Effector memory CD4-positive, alpha-beta T cell (primary cell): Measurements from ENCODE around the gene TIPRL.
A peak's percentile ranks its signal among the peaks of the same experiment; 100 is the strongest.
"Not testable (repeated sequence)": the region's sequence is repeated elsewhere in the genome, so short reads cannot be mapped to it uniquely, and the experiment has no call there.

Experiments used
- DNase-seq, 3 donors: peaks; one replicate each; pipeline ENCODE4 v3.0.0-alpha.2; 2020
- H3K27ac ChIP-seq: 2 replicates; pipeline ENCODE4 v1.7.0; 2013; ENCODE audit warnings: mild to moderate bottlenecking, low read length, moderate library complexity; ENCODE audit not compliant: insufficient read depth, poor library complexity, severe bottlenecking
- H3K27me3 ChIP-seq: replicated peaks from 2 replicates; pipeline ENCODE4 v1.7.0; 2013; ENCODE audit warnings: mild to moderate bottlenecking, low read length; ENCODE audit not compliant: insufficient read depth, control insufficient read depth, poor library complexity, severe bottlenecking
- H3K36me3 ChIP-seq: 2 replicates; pipeline ENCODE4 v1.7.0; 2013; ENCODE audit warnings: mild to moderate bottlenecking, low read length, moderate library complexity; ENCODE audit not compliant: control insufficient read depth, insufficient read depth
- H3K4me1 ChIP-seq: 2 replicates; pipeline ENCODE4 v1.7.0; 2013; ENCODE audit warnings: low read length, mild to moderate bottlenecking; ENCODE audit not compliant: control insufficient read depth, insufficient read depth, poor library complexity, severe bottlenecking
- H3K4me3 ChIP-seq: 2 replicates; pipeline ENCODE4 v1.7.0; 2013; ENCODE audit warnings: low read length, low read depth, mild to moderate bottlenecking; ENCODE audit not compliant: insufficient read depth, poor library complexity, severe bottlenecking
- H3K9me3 ChIP-seq: 2 replicates; pipeline ENCODE4 v1.7.0; 2013; ENCODE audit warnings: mild to moderate bottlenecking, low read length, moderate library complexity; ENCODE audit not compliant: control insufficient read depth

The TIPRL gene

DNA sequence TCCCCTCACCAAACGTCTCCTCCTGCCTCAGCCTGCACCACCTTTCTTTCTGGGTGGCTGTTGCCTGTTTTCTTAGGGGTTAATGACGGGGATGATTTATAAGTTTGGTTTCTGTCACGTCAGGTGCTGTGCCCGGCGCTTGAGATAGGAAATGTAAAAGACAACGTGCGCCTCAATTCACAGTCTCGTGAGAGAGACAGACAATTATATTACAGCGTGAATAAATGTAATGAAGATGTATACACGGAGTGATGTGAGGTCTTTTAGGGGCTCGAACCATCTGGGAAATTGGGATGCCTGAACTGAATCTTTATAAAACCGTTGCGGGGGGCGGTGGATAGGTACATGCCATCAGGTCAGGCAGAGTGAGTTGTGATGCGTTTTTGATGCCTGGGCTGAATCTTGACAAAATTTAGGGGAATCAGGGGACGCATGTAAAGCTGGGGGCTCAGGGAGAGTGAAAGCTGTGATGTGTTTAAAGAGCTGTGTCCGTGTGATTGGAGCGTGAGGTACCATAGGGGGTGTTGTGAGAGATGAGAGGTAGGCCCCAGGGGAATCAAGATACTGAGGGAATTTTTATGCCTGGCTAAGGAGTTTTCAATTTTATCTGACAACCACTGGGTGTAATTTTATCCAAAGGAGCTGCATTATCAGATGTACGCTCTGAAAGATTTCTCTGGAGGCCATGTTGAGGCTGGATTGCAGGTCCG is 831 bp downstream of the TIPRL start:
- Histone ChIP-seq H3K27ac (peak overlapping the region; percentile 96), H3K9me3 (no peaks in the 10 kb centered on the region), H3K36me3 (peaks cover 3% of the 10 kb centered on the region), H3K4me1 (peaks cover 10% of the 10 kb centered on the region), H3K4me3 (peak overlapping the region; percentile 90), H3K27me3 (no peaks in the 10 kb centered on the region)
- no peak for DNase-seq

DNA sequence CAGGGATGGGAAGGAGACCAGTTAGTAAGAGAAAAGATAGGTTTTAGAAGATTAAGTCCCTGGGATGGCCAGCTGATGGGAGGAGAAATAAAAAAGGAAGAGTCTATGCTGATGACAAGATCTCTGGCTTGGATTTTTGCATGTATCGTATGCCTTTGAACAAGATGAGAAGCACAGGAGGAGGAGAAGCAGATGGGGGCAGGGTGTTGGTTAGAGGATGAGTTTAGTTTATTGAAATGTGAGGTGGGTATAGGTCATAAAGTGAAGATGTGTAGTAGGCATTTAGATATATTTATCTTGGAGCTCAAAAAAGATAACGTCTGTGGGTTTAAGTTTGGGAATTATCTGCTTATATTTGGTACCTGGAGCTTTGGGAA is 1.4 kb downstream of the TIPRL start:
- H3K4me1 ChIP-seq: peaks cover 10% of the 10 kb centered on the region
- peak overlapping the region; percentile 90 for H3K4me3 ChIP-seq
- H3K27me3 ChIP-seq: no peaks in the 10 kb centered on the region
- DNase-seq: no peak
- H3K27ac ChIP-seq: peak overlapping the region; percentile 96
- H3K9me3 ChIP-seq: no peaks in the 10 kb centered on the region
- peaks cover 3% of the 10 kb centered on the region for H3K36me3 ChIP-seq

DNA sequence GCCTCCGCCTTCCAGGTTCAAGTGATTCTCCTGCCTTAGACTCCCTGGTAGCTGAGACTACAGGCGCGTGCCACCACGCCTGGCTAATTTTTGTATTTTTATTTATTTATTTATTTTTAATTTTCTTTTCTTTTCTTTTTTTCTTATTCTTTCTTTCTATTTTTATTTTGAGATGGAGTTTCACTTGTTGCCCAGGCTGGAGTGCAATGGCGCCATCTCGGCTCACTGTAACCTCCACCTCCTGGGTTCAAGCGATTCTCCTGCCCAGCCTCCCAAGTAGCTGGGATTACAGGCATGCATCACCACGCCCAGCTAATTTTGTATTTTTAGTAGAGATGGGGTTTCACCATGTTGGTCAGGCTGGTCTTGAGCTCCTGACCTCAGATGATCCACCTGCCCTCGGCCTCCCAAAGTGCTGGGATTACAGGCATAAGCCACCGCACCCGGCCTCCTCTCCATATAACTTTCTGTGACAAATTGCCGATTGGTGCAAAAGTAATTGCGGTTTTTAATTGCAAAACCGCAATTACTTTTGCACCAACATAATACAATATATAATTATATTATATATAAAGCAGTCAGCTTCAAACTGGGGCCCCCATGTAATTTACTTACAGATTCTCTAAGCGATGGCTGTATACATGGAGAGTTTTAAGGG is 2.4 kb downstream of the TIPRL start:
- not testable (repeated sequence) for DNase-seq, H3K9me3 ChIP-seq, H3K4me3 ChIP-seq, H3K36me3 ChIP-seq, H3K27ac ChIP-seq, H3K27me3 ChIP-seq
- H3K4me1 ChIP-seq: peaks cover 10% of the 10 kb centered on the region

DNA sequence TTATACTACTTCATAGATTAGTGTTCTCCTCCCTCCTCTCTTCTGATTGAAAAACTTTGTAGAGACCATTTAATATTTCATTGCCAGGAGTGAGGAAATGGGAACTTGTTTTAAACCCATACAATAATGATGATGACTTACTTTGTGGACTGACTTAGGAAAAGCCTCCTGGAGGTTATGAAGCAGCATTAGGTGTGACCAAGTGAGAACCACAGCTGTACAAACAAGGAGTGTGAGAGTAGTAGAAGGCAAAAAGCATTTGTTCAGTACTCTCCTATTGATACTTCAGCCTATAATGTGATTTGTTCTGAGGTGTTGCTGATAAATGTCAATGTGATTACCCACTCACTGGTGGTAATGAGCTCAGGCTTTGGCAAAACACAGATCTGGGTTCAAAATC is 8.4 kb downstream of the TIPRL start:
- peaks cover 19% of the 10 kb centered on the region for H3K36me3 ChIP-seq
- H3K4me1 ChIP-seq: no peaks in the 10 kb centered on the region
- H3K9me3 ChIP-seq: no peaks in the 10 kb centered on the region
- no peaks in the 10 kb centered on the region for H3K27me3 ChIP-seq
- H3K4me3 ChIP-seq: no peak overlapping the region
- DNase-seq: no peak
- no peak overlapping the region for H3K27ac ChIP-seq

DNA sequence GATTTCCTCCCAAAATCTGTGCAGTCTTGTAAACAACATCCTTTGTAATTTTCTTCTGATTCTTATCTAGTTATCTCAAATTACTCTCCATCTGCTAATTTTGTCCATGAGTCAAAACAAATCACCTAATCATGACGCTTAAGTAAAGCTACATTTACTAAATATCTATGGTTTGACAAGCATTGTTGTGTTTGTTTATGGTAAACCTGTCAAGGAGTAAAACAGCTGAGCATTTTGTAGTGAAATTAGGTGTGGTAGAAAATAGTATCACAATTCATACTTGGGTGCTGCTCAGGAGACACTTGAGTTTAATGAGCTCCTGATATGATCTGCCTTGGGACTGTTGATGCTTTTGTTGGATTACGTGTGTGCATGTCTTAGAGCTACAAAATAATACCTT is 11.6 kb downstream of the TIPRL start:
- H3K4me3 ChIP-seq: no peak overlapping the region
- H3K36me3 ChIP-seq: peaks cover 22% of the 10 kb centered on the region

DNA sequence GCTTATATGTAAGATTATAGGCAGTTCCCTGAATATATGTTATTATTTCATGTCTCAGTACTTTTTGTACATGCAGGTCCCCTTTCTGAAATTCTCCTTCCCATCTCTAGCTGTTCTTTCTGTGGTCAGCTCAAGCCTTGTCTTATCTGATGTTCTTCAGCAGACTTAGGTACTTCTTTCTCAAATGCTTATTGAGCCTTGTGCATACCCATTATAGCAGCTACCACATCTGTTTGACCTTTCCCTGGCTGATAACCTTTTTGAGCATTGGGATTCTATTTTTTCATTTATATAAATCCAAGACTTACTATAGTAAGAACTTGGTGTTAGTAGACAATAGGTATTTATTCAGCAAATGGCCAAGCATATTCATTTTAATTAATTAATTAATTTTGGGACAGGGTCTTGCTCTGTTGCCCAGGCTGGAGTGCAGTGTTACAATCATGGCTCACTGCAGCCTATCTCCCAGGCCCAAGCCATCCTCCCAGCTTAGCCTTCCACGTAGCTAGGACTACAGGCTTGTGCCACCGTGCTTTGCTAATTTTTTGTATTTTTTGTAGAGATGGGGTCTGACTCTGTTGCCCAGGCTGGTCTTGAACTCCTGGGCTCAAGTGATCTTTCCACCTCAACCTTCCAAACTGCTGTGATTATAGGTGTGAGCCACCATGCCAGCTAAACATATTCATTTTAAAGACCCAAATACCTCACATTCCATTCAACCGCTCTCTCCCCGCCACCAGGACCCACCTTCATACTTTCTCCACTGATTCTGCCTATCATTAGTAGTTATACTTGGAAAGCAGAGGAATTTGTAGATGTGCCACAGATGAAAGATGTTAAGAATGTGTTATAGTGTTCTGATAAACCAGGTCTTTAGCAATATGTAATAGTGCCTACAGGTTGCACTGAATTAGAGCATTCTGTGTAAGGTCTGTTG is 16.7 kb downstream of the TIPRL start:
- Histone ChIP-seq H3K4me1 (no peaks in the 10 kb centered on the region), H3K36me3 (peaks cover 35% of the 10 kb centered on the region), H3K9me3 (no peaks in the 10 kb centered on the region), H3K27ac (no peak overlapping the region), H3K4me3 (no peak overlapping the region), H3K27me3 (no peaks in the 10 kb centered on the region)
- no peak for DNase-seq

More for the DNA sequence above, 11.6 kb downstream of the TIPRL start:
- H3K4me1 ChIP-seq: no peaks in the 10 kb centered on the region
- no peak for DNase-seq
- H3K27me3 ChIP-seq: no peaks in the 10 kb centered on the region
- H3K27ac ChIP-seq: no peak overlapping the region
- H3K9me3 ChIP-seq: no peaks in the 10 kb centered on the region

DNA sequence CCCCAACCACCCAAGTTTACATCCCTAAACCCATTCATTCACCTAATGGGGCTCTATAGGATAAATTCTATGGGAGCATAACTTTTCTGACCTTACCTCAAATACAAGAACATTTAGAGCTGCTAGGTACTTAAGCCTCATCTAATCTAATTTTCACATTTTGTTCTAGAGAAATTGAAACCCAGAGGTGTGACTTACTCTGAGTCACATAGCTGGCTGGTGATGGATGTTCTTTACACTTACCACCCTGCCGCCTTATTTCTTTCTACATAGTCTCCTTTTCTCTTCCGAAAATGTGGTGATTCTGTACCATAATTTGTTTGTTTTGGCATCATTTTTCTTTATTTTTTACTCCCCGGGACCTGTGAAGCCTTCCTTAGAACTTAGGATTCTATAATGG is 20.3 kb downstream of the TIPRL start:
- Histone ChIP-seq H3K4me3 (no peak overlapping the region), H3K27ac (no peak overlapping the region), H3K9me3 (no peaks in the 10 kb centered on the region), H3K4me1 (no peaks in the 10 kb centered on the region), H3K27me3 (no peaks in the 10 kb centered on the region), H3K36me3 (peaks cover 40% of the 10 kb centered on the region)
- no peak for DNase-seq

DNA sequence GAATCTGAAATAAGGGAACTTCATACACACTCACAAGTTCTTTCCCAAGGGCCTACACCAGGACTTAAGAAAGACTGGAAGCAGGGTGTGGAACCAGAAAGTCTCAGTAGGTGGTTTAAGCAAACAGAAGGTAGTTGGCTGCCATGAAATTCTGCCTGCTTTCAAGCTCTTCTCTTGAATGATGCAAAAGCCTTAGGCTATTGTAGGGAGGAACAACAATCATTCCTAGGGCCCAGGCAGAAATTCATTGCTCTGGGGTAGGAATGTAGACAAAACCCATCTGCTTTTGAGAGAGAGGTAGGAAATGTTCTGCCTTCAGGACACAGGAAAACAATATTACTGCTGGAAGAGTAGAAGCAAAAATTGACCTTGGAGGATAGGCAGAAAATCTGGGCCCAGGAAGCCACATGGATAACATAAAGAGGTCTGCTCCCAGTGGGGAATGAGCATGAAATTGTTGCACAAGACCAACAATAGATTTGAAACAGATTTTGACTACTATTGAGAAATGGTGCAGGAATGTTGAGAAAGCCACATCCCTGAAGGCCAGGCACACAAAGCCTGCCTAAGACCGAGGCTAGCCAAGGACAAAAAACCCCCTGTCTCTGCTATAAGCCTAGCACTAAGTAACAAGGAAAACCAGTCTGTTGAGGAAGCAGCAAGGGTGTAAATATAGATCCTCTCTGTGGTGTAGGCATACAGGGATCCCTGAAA is 24.3 kb downstream of the TIPRL start:
- no peaks in the 10 kb centered on the region for H3K27me3 ChIP-seq
- no peaks in the 10 kb centered on the region for H3K4me1 ChIP-seq
- DNase-seq: no peak
- no peaks in the 10 kb centered on the region for H3K9me3 ChIP-seq
- H3K36me3 ChIP-seq: peaks cover 17% of the 10 kb centered on the region
- no peak overlapping the region for H3K4me3 ChIP-seq
- H3K27ac ChIP-seq: no peak overlapping the region

DNA sequence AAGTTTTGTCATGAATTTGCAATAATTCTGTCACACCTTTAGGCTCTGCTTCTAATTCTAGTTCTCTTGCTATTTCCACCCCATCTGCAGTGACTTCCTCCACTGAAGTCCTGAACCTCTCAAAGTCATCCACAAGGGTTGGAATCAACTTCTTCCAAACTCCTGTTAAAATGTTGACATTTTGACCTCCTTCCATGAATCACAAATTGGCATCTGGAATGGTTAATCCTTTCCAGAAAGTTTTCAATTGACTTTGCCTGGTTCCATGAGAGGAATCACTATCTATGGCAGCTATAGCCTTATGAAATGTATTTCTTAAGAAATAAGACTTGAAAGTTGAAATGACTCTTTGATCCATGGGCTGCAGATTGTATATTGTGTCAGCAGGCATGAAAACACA is 27.3 kb downstream of the TIPRL start:
- peaks cover 2% of the 10 kb centered on the region for H3K9me3 ChIP-seq
- no peaks in the 10 kb centered on the region for H3K27me3 ChIP-seq
- no peak for DNase-seq
- H3K4me1 ChIP-seq: no peaks in the 10 kb centered on the region
- peaks cover 10% of the 10 kb centered on the region for H3K36me3 ChIP-seq
- no peak overlapping the region for H3K27ac ChIP-seq
- H3K4me3 ChIP-seq: no peak overlapping the region
